Left lung (tissue), 14 donors: ENCODE data around the gene RPS6KA3. TPM values are rescaled to one million over a fixed set of nuclear protein-coding genes. Genes with fewer than 3 reads are reported as not detected.

Experiments
- ATAC-seq: fragments of 200-7000 bp; cut with Tn5 transposase; one replicate; pipeline ENCODE4 v1.9.1; 2020; ENCODE audit warnings: moderate library complexity
- DNase-seq, 4 donors: peaks; one replicate each; pipeline ENCODE4 v3.0.0-alpha.2; 2013 to 2020
- H3K27ac ChIP-seq, 2 donors: fragments of 200-600 bp; sonication (generic) in 1 of 2; one replicate each; pipeline versions ENCODE4 v1.5.0 to v1.8.0; 2020 to 2021
- H3K27me3 ChIP-seq, 2 donors: fragments of 200-600 bp; sonication (generic) in 1 of 2; one replicate each; pipeline versions ENCODE4 v1.5.0 to v1.8.0; 2020 to 2021
- H3K36me3 ChIP-seq, 2 donors: fragments of 200-600 bp; sonication (generic) in 1 of 2; one replicate each; pipeline versions ENCODE4 v1.5.0 to v1.8.0; 2020 to 2021
- H3K4me1 ChIP-seq, 2 donors: fragments of 200-600 bp; one replicate each; pipeline ENCODE4 v1.8.0; 2021
- H3K4me3 ChIP-seq, 2 donors: fragments of 200-600 bp; sonication (generic) in 1 of 2; one replicate each; pipeline versions ENCODE4 v1.5.0 to v1.8.0; 2020 to 2021; ENCODE audit warnings: mild to moderate bottlenecking in 1 of 2
- H3K9me3 ChIP-seq, 2 donors: fragments of 200-600 bp; sonication (generic) in 1 of 2; one replicate each; pipeline versions ENCODE4 v1.5.0 to v1.8.0; 2020 to 2021
- intact Hi-C, 2 donors: fragments of 100-400 bp; cut with DNase I; formaldehyde crosslinking; loops; one replicate each; pipeline versions ENCODE4 v1.11.2 to v1.14.2; 2022
- long read RNA-seq, 12 donors: library from polyadenylated mRNA in 2 of 12; unstranded in 2 of 12; transcript quantifications; one replicate each; pipeline ENCODE4 v2.0.0 and lab custom pipeline, GENCODE V29; 2019 to 2026
- polyA plus RNA-seq, 6 donors: library from polyadenylated mRNA; unstranded; fragments of 120-200 nt; gene quantifications; one replicate each; pipeline ENCODE4 v1.2.1, GENCODE V29; 2013; ENCODE audit not compliant: insufficient read length in 6 of 6
- total RNA-seq, 2 donors: library from RNA; stranded (reverse); fragmentation: NEBNext Ultra II Directional; extraction: Animal tissue kit (Norgen Biotek cat#: 25700); gene quantifications; one replicate each; pipeline ENCODE4 v1.2.1, GENCODE V29; 2021
- TF ChIP-seq, protein P1 (sequence below), 2 donors: fragments of 200-600 bp; sonication (generic) in 1 of 2; IDR thresholded peaks; one replicate each; pipeline versions ENCODE4 v1.5.0 to v1.8.0; 2021; ENCODE audit warnings: antibody characterized with exemption in 2 of 2
- donor health status: DM: no; HTN: yes; CAD: no.
- donor health status: DM: no; HTN: no; CAD: no.

The RPS6KA3 gene
- 10 to 100 TPM; 60.8 to 73.5 TPM for total RNA-seq
- polyA plus RNA-seq = 10 to 100 TPM; 40.2 to 49.3 (median 43.7) TPM
- long read RNA-seq, donor 1, full-length matches to known transcripts = 8 of 8 reads
- long read RNA-seq, donor 1, partial matches to known transcripts = 0 of 8 reads
- long read RNA-seq, donor 1, other reads (novel, unspliced or antisense) = 0 of 8 reads
- long read RNA-seq, donor 2, full-length matches to known transcripts = 10 of 10 reads
- long read RNA-seq, donor 2, partial matches to known transcripts = 0 of 10 reads
- long read RNA-seq, donor 2, other reads (novel, unspliced or antisense) = 0 of 10 reads
- long read RNA-seq, donor 3, full-length matches to known transcripts = 1 of 1 reads
- long read RNA-seq, donor 3, partial matches to known transcripts = 0 of 1 reads
- long read RNA-seq, donor 3, other reads (novel, unspliced or antisense) = 0 of 1 reads
- long read RNA-seq, donor 4, partial matches to known transcripts = 1 of 1 reads
- long read RNA-seq, donor 4, other reads (novel, unspliced or antisense) = 0 of 1 reads
- long read RNA-seq, donor 5, full-length matches to known transcripts = 3 of 10 reads
- long read RNA-seq, donor 5, partial matches to known transcripts = 7 of 10 reads
- long read RNA-seq, donor 5, other reads (novel, unspliced or antisense) = 0 of 10 reads
- long read RNA-seq, donor 6, full-length matches to known transcripts = 5 of 5 reads
- long read RNA-seq, donor 6, partial matches to known transcripts = 0 of 5 reads
- long read RNA-seq, donor 6, other reads (novel, unspliced or antisense) = 0 of 5 reads
- long read RNA-seq, donor 7, full-length matches to known transcripts = 2 of 2 reads
- long read RNA-seq, donor 7, partial matches to known transcripts = 0 of 2 reads
- long read RNA-seq, donor 7, other reads (novel, unspliced or antisense) = 0 of 2 reads
- long read RNA-seq, donor 8, full-length matches to known transcripts = 7 of 7 reads
- long read RNA-seq, donor 8, partial matches to known transcripts = 0 of 7 reads
- long read RNA-seq, donor 8, other reads (novel, unspliced or antisense) = 0 of 7 reads
- long read RNA-seq, donor 9 = 0 reads
- long read RNA-seq, donor 10, partial matches to known transcripts = 1 of 2 reads
- long read RNA-seq, donor 10, other reads (novel, unspliced or antisense) = 1 of 2 reads
- long read RNA-seq, donor 11, full-length matches to known transcripts = 4 of 4 reads
- long read RNA-seq, donor 11, partial matches to known transcripts = 0 of 4 reads
- long read RNA-seq, donor 11, other reads (novel, unspliced or antisense) = 0 of 4 reads
- long read RNA-seq, donor 12, full-length matches to known transcripts = 5 of 5 reads
- long read RNA-seq, donor 12, partial matches to known transcripts = 0 of 5 reads
- long read RNA-seq, donor 12, other reads (novel, unspliced or antisense) = 0 of 5 reads

DNA sequence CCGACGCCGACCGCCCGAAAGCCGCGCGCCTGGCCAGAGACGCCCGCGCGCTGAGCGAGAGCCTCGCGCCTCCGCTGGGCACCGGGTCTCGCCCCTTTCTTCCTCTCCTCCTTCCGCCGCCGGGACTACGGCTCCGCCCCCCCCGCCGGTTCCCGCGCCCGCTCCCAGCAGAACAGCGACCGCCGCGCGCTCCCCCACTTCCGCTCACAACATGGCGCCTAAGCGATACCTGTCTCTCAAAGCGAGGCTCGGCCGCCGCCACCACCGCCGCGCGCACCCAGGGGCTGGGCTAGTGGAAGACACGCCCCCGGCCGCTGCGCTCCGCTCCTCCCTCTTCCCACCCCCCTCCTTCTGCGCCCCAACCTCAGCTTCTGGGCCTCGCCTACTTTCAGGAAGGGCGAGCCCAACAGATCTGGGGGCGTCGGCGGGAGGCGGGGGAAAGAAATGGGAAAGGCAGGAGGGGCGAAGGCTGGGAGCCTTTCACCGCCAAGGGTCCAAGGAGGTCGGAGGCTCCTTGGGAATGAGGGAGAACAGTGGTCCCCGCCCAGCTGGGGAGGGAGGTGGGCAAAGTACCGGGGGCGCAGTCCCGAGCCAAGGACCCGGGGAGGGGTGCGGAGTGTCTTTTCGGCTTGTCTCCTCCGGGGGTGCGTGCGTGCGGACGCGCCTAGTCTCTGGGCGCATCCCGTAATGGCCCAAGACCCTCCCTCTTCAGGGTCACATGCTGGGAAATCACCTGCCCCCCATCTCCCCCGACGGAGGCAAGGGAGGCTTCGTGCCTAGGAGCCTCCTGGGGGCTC lies at the start of gene RPS6KA3:
Gene RPS6KA3 (minus strand): TSS at position 100 of the 797 bp plus-strand sequence. CDS start 277 bp downstream, outside the sequence.
- DNase-seq = peak; percentile 83 to 97 (median 94)
- peak within 1 kb of the TSS; percentile 34 to 62 for H3K4me3 ChIP-seq
- H3K27ac ChIP-seq = peak within 1 kb of the TSS; percentile 78 to 82
- TF ChIP-seq, protein P1, sequence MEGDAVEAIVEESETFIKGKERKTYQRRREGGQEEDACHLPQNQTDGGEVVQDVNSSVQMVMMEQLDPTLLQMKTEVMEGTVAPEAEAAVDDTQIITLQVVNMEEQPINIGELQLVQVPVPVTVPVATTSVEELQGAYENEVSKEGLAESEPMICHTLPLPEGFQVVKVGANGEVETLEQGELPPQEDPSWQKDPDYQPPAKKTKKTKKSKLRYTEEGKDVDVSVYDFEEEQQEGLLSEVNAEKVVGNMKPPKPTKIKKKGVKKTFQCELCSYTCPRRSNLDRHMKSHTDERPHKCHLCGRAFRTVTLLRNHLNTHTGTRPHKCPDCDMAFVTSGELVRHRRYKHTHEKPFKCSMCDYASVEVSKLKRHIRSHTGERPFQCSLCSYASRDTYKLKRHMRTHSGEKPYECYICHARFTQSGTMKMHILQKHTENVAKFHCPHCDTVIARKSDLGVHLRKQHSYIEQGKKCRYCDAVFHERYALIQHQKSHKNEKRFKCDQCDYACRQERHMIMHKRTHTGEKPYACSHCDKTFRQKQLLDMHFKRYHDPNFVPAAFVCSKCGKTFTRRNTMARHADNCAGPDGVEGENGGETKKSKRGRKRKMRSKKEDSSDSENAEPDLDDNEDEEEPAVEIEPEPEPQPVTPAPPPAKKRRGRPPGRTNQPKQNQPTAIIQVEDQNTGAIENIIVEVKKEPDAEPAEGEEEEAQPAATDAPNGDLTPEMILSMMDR (IDR thresholded peaks at IDR 0.05) = no peak
- no peaks in the 10 kb centered on the region for H3K36me3 ChIP-seq
- no peaks in the 10 kb centered on the region for H3K9me3 ChIP-seq
- ATAC-seq = peak; percentile 91
- peaks cover 0 to 4% of the 10 kb centered on the region in 2 donors for H3K27me3 ChIP-seq
- H3K4me1 ChIP-seq = peaks cover 0 to 27% of the 10 kb centered on the region in 2 donors
- intact Hi-C loops = no loop called here

- ATAC-seq (peak; percentile 68), DNase-seq (no peak)
- TF ChIP-seq, protein P1 (IDR thresholded peaks at IDR 0.05) = no peak
- intact Hi-C loops = no loop called here
- no peaks in the 10 kb centered on the region for H3K27me3 ChIP-seq
- no peaks in the 10 kb centered on the region for H3K4me1 ChIP-seq
- H3K9me3 ChIP-seq = no peaks in the 10 kb centered on the region
- H3K4me3 ChIP-seq = no peak overlapping the region
- no peaks in the 10 kb centered on the region for H3K36me3 ChIP-seq
- H3K27ac ChIP-seq = no peak overlapping the region
Observed at GRCh38 chrX:20315140-20315539, 48.4 kb upstream of the RPS6KA3 start.

- Histone ChIP-seq H3K9me3 (no peaks in the 10 kb centered on the region), H3K27me3 (no peaks in the 10 kb centered on the region), H3K27ac (no peak overlapping the region), H3K4me3 (no peak overlapping the region), H3K36me3 (no peaks in the 10 kb centered on the region), H3K4me1 (no peaks in the 10 kb centered on the region)
- peak; percentile 15 for ATAC-seq
- intact Hi-C loops = no loop called here
- no peak for DNase-seq
- TF ChIP-seq, protein P1 (IDR thresholded peaks at IDR 0.05) = no peak
Observed at GRCh38 chrX:20313899-20314298, 47.2 kb upstream of the RPS6KA3 start.

- intact Hi-C loops = no loop called here
- no peaks in the 10 kb centered on the region for H3K27me3 ChIP-seq
- ATAC-seq (no peak), DNase-seq (no peak)
- H3K4me1 ChIP-seq = no peaks in the 10 kb centered on the region
- TF ChIP-seq, protein P1 (IDR thresholded peaks at IDR 0.05) = no peak
- H3K4me3 ChIP-seq = no peak overlapping the region
- no peak overlapping the region for H3K27ac ChIP-seq
- H3K9me3 ChIP-seq = no peaks in the 10 kb centered on the region
- H3K36me3 ChIP-seq = no peaks in the 10 kb centered on the region
Observed at GRCh38 chrX:20312018-20312417, 45.3 kb upstream of the RPS6KA3 start.
